Upper lobe of left lung (tissue), 6 donors: Measurements from ENCODE around the gene MON2. TPM values are rescaled to one million over a fixed set of nuclear protein-coding genes. Genes with fewer than 3 reads are reported as not detected.

Experiments used
- ATAC-seq, 2 donors: fragments of 200-7000 bp; cut with Tn5 transposase; one replicate each; pipeline ENCODE4 v1.9.1; 2022; ENCODE audit warnings: mild to moderate bottlenecking in 2 of 2, moderate library complexity in 2 of 2; ENCODE audit not compliant: low FRiP score in 2 of 2
- DNase-seq, 2 donors: peaks; one replicate each; pipeline ENCODE4 v3.0.0-alpha.2; 2019 to 2020
- H3K27ac ChIP-seq, 4 donors: fragments of 200-600 bp; sonication (generic); one replicate each; pipeline ENCODE4 v1.5.1; 2016 to 2019
- H3K27me3 ChIP-seq, 4 donors: fragments of 200-600 bp; sonication (generic); one replicate each; pipeline ENCODE4 v1.5.1; 2017 to 2019
- H3K36me3 ChIP-seq, 4 donors: fragments of 200-600 bp; sonication (generic); one replicate each; pipeline ENCODE4 v1.5.1; 2016 to 2019
- H3K4me1 ChIP-seq, 4 donors: fragments of 200-600 bp; sonication (generic); one replicate each; pipeline ENCODE4 v1.5.1; 2018 to 2019
- H3K4me3 ChIP-seq, 4 donors: fragments of 200-600 bp; sonication (generic); one replicate each; pipeline ENCODE4 v1.5.1; 2017 to 2019; ENCODE audit warnings: mild to moderate bottlenecking in 2 of 4, moderate library complexity in 1 of 4
- H3K9me3 ChIP-seq, 4 donors: fragments of 200-600 bp; sonication (generic); one replicate each; pipeline ENCODE4 v1.5.1; 2018 to 2019
- CTCF ChIP-seq, 6 experiments: fragments of 450-650 bp in 4 of 6; fragments of 200-600 bp in 2 of 6; sonication (generic) in 2 of 6; IDR thresholded peaks; one replicate each; pipeline ENCODE4 v1.5.1; 2016 to 2019; ENCODE audit warnings: antibody characterized with exemption in 6 of 6
- EP300 ChIP-seq, 4 donors: sonication (generic); formaldehyde crosslinking; IDR thresholded peaks; one replicate each; pipeline ENCODE4 v1.5.1; 2017; ENCODE audit warnings: antibody characterized with exemption in 4 of 4, control low read depth in 2 of 4
- POLR2A ChIP-seq, 4 donors: fragments of 450-650 bp; IDR thresholded peaks; one replicate each; pipeline ENCODE4 v1.5.1; 2016 to 2017; ENCODE audit warnings: antibody characterized with exemption in 4 of 4, mild to moderate bottlenecking in 2 of 4
- POLR2AphosphoS5 ChIP-seq, 2 donors: sonication (generic); formaldehyde crosslinking; IDR thresholded peaks; one replicate each; pipeline ENCODE4 v1.5.1; 2017; ENCODE audit warnings: antibody characterized with exemption in 2 of 2
- WGBS, 2 donors: methylation state at CpG; one replicate each; pipeline ENCODE4 v1.1.5; 2017 to 2018; 5-methylcytosine and 5-hydroxymethylcytosine counted together
- small RNA-seq, 4 donors: library from RNA; depleted of rRNA; stranded (forward); fragments of <200 nt; gene quantifications; one replicate each; pipeline ENCODE3, GENCODE V24; 2016
- total RNA-seq, 6 donors: library from RNA; depleted of rRNA in 4 of 6; stranded (reverse); fragments of >200 nt in 4 of 6; gene quantifications; one replicate each; pipeline versions ENCODE4 v1.1.0 to v1.2.1, GENCODE V29; 2016 to 2021
- donor health status: DM: no; HTN: no; CAD: no; lungs with moderate emphysema.
- donor health status: DM: no; HTN: yes; CAD: no; lungs with severe emphysema.

Gene MON2
- total RNA-seq, 6 donors from 2014 or later = 43.5 to 129 (median 64.2) TPM

- TF ChIP-seq EP300 (IDR thresholded peaks at IDR 0.05) (no peak), CTCF (IDR thresholded peaks at IDR 0.05) (no peak)
- Histone ChIP-seq H3K27me3 (no peaks in the 10 kb centered on the region), H3K27ac (no peak overlapping the region), H3K4me3 (no peak overlapping the region), H3K4me1 (peaks cover 0 to 7% (median 0%) of the 10 kb centered on the region in 4 donors), H3K9me3 (no peaks in the 10 kb centered on the region), H3K36me3 (no peaks in the 10 kb centered on the region)
- WGBS, 2 donors = 95 to 100% methylated on average over 2 of the region's 2 CpGs
- no peak for ATAC-seq
- DNase-seq = no peak
These were observed 176.9 kb downstream of the MON2 start for GRCh38 chr12:62643486-62643885.

DNA sequence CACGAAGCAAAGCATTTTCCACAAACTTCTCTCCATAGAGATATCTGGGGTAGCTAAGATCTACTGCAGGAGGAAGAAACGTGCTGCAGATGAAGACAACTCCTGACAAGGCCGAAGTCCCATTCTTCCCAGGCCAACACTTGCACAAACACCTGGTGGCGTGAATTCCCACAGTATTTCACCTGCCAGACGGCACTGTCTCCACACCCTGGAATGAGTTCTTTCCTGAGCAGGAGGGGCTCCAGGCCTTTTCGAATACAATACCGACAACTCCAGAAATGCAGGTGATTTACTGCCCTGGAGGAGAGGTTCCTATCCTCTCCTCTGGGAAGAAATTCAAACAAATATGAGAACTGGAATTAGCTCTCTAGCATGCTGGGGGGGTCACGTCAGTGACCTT, 179.9 kb downstream of the MON2 start:
- TF ChIP-seq POLR2A (IDR thresholded peaks at IDR 0.05) = no peak
- no peak for TF ChIP-seq POLR2AphosphoS5 (IDR thresholded peaks at IDR 0.05)
- no peak for ATAC-seq
- WGBS, 2 donors = 94 to 96% methylated on average over 8 of the region's 8 CpGs
- Histone ChIP-seq H3K27me3 (no peaks in the 10 kb centered on the region), H3K4me3 (no peak overlapping the region), H3K27ac (no peak overlapping the region), H3K4me1 (peaks cover 0 to 7% (median 0%) of the 10 kb centered on the region in 4 donors), H3K36me3 (no peaks in the 10 kb centered on the region), H3K9me3 (no peaks in the 10 kb centered on the region)
- no peak for DNase-seq

DNA sequence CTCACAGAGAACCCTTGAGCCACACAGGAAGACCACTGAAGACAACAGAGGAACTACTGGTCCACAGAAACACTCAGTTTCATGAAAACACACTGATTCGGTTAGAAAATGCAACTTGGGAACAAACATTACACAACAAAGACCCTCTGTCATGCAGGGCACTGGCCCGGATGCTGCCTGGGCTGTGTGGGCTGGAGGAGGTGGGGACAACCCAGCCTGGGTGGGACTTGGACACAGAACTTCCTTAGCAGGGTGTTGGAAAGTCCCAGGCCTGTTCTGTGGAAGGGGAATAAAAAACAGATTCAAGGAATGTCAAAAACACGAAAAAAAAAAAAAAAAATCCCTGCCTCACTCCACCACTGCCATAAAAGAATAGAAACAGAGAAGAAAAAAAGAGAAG, 181.0 kb downstream of the MON2 start:
- no peaks in the 10 kb centered on the region for H3K27me3 ChIP-seq
- no peaks in the 10 kb centered on the region for H3K36me3 ChIP-seq
- no peak overlapping the region for H3K4me3 ChIP-seq
- H3K9me3 ChIP-seq = no peaks in the 10 kb centered on the region
- H3K4me1 ChIP-seq = peaks cover 0 to 7% (median 0%) of the 10 kb centered on the region in 4 donors
- WGBS, 2 donors = 38 to 43% methylated on average over 3 of the region's 3 CpGs
- H3K27ac ChIP-seq = no peak overlapping the region
- TF ChIP-seq EP300 (IDR thresholded peaks at IDR 0.05) (no peak), POLR2AphosphoS5 (IDR thresholded peaks at IDR 0.05) (no peak), POLR2A (IDR thresholded peaks at IDR 0.05) (no peak), CTCF (IDR thresholded peaks at IDR 0.05) (no peak)
- ATAC-seq = peak; percentile 58 to 64
- no peak for DNase-seq

DNA sequence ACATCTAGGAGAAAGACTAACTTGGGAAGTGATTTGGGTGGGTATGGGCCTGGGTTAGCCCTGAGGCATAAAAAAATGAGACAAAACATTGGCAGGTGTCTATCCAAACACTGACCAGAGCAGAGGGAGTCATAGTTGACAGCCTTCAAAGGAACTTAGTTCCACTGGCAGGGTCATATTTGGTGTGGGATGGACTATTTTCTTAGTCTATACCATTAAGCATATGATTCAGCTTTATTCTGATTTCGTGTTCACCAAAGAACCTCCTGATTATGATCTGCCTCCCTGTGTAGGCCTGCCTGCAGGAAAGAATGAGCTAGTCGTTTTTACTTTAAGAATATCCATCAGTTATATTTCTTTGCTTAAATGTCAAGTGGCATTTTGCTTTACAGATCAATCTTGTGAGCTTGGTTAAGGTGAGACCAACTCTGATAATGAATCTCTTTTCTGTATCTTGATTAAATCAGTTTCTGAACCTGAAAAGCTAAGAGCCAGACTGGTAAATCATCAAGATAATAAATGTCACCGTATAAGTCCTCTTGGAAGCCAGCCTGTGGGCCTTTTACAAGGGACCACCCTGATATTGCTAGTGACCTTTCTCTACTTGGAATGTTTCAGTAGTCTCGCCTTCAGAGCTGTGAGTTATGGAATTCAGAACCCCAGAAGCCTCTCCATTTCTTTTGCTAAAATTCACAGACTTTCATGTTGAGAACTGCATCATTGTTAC, 182.9 kb downstream of the MON2 start:
- Histone ChIP-seq H3K4me1 (peaks cover 0 to 7% (median 0%) of the 10 kb centered on the region in 4 donors), H3K36me3 (no peaks in the 10 kb centered on the region), H3K27ac (no peak overlapping the region), H3K4me3 (no peak overlapping the region), H3K9me3 (no peaks in the 10 kb centered on the region), H3K27me3 (no peaks in the 10 kb centered on the region)
- TF ChIP-seq POLR2A (IDR thresholded peaks at IDR 0.05) (no peak), CTCF (IDR thresholded peaks at IDR 0.05) (no peak), POLR2AphosphoS5 (IDR thresholded peaks at IDR 0.05) (no peak), EP300 (IDR thresholded peaks at IDR 0.05) (no peak)
- DNase-seq (no peak), ATAC-seq (no peak)
- 83 to 85% methylated on average over 4 of the region's 4 CpGs for WGBS, 2 donors

Small RNAs within 50 kb of the gene (small RNA-seq; reads per million reads assigned to genes)
- gene MIRLET7I = 4,451 to 13,073 (median 7,235) reads per million in 4 donors
- 0 reads per million in 4 donors for gene RNU6-399P

Other genes with a start within 250 kb of the MON2 start
- gene USP15, start 206.4 kb upstream of the MON2 start, total RNA-seq = 100 to 1,000 TPM in 2 of 6 donors, 10 to 100 TPM in 4; 66.5 to 239 (median 81.2) TPM